GM19025 (cell line): Measurements from ENCODE around the gene STK39.

Source experiments
- ATAC-seq: cut with Tn5 transposase; IDR thresholded peaks from one replicate; pipeline ENCODE4 v1.9.1; 2021; ENCODE audit warnings: mild to moderate bottlenecking, low read depth, moderate library complexity; ENCODE audit not compliant: unreplicated experiment

Gene STK39

DNA sequence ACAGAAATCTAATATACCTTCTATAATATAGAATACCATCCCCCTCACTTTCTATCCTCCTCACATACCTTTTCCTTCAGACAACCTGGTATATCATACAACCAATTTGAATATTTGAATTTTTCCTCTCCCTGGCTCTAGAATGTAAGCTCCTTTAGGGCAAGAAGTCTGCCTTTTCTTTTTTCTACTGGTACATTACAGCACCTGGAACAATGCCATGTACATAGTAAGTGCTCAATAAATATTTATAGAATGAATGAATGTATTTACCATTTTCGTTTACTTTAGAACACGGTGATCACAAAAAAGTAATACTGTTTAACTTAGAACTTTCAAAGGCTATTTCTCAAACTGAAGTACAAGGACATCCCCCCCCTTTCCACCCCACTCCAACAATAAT lies 187.6 kb downstream of the STK39 start:
- no peak for ATAC-seq

- no peak for ATAC-seq
Observed at GRCh38 chr2:168058675-168059074, 188.7 kb downstream of the STK39 start.

- no peak for ATAC-seq
Observed at GRCh38 chr2:168056242-168056787, 191.1 kb downstream of the STK39 start.

DNA sequence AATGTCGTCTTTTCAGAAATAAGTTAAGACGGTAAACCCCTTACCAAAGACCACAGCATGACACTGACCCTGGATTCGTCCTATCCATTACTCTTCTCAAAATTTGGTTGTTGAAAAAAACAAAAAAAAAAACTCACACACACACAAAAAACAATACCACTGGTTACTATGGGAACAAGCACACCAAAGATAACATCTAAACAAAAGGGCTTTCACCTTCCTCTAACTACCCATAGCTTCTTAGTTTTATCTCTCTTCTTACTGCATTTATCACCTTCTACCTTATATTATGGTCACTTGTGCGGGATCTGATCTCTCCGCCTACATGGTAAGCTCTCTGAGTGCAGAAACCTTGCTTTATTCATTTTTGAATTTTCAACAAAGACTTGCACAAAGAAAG lies 192.7 kb downstream of the STK39 start:
- ATAC-seq: no peak

- no peak for ATAC-seq
Observed at GRCh38 chr2:168053676-168054075, 193.7 kb downstream of the STK39 start.

DNA sequence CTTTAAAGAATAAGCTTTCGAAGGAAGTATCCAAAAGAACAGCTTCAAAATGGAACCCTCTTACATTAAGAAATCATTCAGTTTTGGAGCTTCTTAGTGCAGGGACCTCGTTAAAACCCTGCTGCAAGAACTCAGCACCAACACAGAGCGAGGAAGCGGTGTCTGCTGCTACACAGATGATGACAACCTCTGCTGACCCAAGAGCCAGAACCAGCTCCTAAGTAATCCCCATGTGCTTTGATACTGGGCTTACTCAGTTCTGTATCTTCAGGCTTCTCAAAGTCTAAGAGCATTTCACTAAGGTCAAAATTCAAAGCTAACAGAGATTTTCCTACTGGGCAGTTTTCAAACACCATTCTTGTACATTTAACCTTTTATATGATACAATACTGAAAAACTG lies 194.6 kb downstream of the STK39 start:
- ATAC-seq: no peak

GRCh38 chr2:168050377-168050776 lies 197.0 kb downstream of the STK39 start:
- no peak for ATAC-seq

- ATAC-seq: no peak
Observed at GRCh38 chr2:168049609-168050008, 197.8 kb downstream of the STK39 start.

- ATAC-seq: no peak
Observed at GRCh38 chr2:168047091-168047690, 200.2 kb downstream of the STK39 start.

DNA sequence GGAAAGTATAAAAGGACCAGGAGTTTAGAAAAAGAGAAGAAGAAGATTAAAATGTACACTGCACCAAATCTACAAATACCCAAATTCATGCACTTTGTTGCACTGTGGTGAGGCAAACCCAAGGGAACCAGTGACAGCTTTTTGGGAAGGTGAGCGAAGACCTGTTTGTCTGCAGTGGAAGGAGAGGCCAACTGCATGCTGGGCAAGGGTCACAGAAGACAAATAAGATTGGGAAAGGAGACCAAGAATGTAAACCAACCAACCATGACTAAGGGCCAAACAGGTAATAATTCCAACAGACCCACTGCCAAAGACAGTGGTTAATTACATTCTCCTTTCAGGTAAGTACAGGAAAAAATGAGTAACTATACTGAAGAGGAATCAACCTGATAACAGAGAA lies 202.8 kb downstream of the STK39 start:
- no peak for ATAC-seq

- ATAC-seq: no peak
Observed at GRCh38 chr2:168044176-168044575, 203.2 kb downstream of the STK39 start.

- peak; percentile 84 for ATAC-seq
Observed at GRCh38 chr2:168042127-168042824, 205.1 kb downstream of the STK39 start.

DNA sequence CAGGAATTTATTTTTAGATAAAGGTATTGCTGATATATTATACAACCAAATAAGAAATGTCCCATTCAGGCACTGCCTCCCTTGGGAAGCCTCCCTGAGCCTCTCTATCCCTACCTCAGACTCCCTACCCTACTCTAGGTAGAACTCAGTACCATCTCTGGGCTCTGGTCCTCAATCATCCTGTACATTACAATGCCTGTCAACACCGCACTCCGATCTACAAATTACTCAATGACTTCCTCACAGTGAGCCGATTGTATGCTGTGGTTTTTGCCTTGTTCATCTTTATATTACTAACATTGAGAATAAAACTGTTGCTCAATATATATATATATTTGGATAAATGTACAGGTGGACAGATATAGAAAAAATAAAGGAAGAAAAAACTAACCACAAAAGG lies 207.5 kb downstream of the STK39 start:
- ATAC-seq: no peak

GRCh38 chr2:168037778-168038177 lies 209.6 kb downstream of the STK39 start:
- ATAC-seq: no peak

- peak; percentile 45 for ATAC-seq
Observed at GRCh38 chr2:168035458-168035857, 211.9 kb downstream of the STK39 start.

- ATAC-seq: no peak
Observed at GRCh38 chr2:168034616-168035015, 212.8 kb downstream of the STK39 start.

- no peak for ATAC-seq
Observed at GRCh38 chr2:168033966-168034365, 213.4 kb downstream of the STK39 start.

- no peak for ATAC-seq
Observed at GRCh38 chr2:168032091-168032490, 215.3 kb downstream of the STK39 start.

DNA sequence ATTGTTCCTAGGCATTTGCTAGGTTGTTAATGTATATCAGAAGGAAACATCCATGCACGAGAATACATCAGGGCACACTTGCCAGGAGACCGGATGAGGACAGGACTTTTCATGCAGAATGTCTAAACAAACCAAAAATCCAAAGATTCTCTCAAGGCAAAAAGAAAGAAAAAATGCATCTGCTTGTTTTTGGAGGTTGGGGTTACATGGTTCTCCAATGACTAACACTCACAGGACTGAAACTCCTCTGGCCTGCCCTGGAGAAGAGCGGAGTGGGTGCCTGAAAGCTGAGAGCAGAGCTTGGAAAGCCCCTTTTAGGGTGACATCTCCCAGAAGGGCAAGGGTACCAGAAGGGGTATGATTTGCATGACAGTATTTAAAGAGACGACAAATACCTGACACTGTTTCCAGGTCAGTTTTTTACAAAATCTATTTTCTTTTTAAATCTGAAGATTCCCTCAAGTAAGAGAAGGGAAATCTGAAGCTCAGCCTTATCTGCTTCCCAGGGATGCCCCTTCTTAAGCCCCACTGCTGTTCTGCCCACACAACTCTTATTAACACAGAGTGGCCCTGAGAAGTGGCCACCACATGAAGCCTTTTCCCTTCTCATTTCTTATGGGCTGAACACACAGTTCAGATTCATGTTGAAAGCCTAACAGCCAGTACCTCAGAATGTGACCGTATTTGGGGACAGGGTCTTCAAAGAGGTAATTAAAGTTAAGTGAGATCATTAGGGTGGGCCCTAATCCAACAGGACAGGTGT lies 216.4 kb downstream of the STK39 start:
- peak; percentile 94 for ATAC-seq

GRCh38 chr2:168029071-168029470 lies 218.3 kb downstream of the STK39 start:
- ATAC-seq: no peak

GRCh38 chr2:168028362-168028761 lies 219.0 kb downstream of the STK39 start:
- no peak for ATAC-seq
